Immature natural killer cell (primary cell): ENCODE measurements around the gene C3orf20. TPM values are rescaled to one million over a fixed set of nuclear protein-coding genes. Genes with fewer than 3 reads are reported as not detected.

Experiments used
- DNase-seq, 3 donors: peaks; one replicate each; pipeline ENCODE4 v3.0.0; 2022; ENCODE audit warnings: mixed read lengths in 1 of 3
- H3K27ac Mint-ChIP-seq, 6 donors: one replicate each; pipeline ENCODE4 v1.8.0; 2020; ENCODE audit warnings: mixed read lengths in 6 of 6, mild to moderate bottlenecking in 5 of 6, inconsistent platforms in 4 of 6, moderate library complexity in 3 of 6
- H3K27me3 Mint-ChIP-seq, 3 donors: one replicate each; pipeline ENCODE4 v1.8.0; 2020 to 2021; ENCODE audit warnings: low read depth in 3 of 3, mild to moderate bottlenecking in 3 of 3, mixed read lengths in 3 of 3, moderate library complexity in 3 of 3, inconsistent platforms in 1 of 3
- H3K36me3 Mint-ChIP-seq, 3 donors: one replicate each; pipeline ENCODE4 v1.8.0; 2020; ENCODE audit warnings: mixed read lengths in 3 of 3, inconsistent platforms in 2 of 3, mild to moderate bottlenecking in 2 of 3
- H3K4me1 Mint-ChIP-seq, 2 donors: one replicate each; pipeline ENCODE4 v1.8.0; 2020; ENCODE audit warnings: inconsistent platforms in 2 of 2, mild to moderate bottlenecking in 2 of 2, mixed read lengths in 2 of 2, moderate library complexity in 1 of 2
- H3K4me3 Mint-ChIP-seq, 5 donors: one replicate each; pipeline ENCODE4 v1.8.0; 2020; ENCODE audit warnings: mild to moderate bottlenecking in 5 of 5, mixed read lengths in 5 of 5, inconsistent platforms in 3 of 5, moderate library complexity in 3 of 5
- H3K9me3 Mint-ChIP-seq, 6 donors: one replicate each; pipeline ENCODE4 v1.8.0; 2020; ENCODE audit warnings: mild to moderate bottlenecking in 6 of 6, mixed read lengths in 6 of 6, inconsistent platforms in 4 of 6, moderate library complexity in 3 of 6
- polyA plus RNA-seq, 3 donors: library from polyadenylated mRNA; unstranded; fragments of 300-500 nt; fragmentation: Illumina TruSeq; gene quantifications; one replicate each; pipeline ENCODE4 v1.2.3, GENCODE V29; 2021

The C3orf20 gene
- polyA plus RNA-seq, 3 donors from 2014 or later = not detected

DNA sequence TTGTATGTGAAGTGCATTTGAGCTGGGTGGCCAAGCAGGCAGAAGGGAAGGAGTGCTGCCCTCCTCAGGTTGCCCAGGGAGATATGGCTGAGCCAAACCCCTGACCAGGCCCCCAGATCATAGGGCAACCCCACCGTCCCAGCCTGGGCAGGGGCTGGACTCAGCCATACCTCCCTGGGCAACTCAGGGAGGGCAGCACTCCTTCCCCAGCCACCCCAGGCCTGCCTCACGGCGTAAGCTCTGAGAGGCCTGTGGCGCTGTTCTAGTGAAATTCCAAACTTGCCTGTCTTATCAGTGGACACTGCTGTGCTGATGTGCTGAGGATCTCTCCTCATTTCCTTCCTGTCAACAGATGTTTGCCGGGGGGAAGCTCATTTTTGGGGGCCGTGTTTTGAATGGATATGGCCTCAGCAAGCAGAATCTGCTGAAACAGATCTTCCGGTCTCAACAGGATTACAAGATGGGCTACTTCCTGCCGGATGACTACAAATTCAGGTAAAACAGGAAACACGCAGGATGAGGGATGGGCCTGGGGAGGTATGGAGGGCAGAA, 86.3 kb downstream of the C3orf20 start:
- no peak for DNase-seq
- H3K4me3 Mint-ChIP-seq = peak overlapping the region in 1 of 5 donors; percentile 28
- peaks cover 0 to 3% (median 3%) of the 10 kb centered on the region in 3 donors for H3K27me3 Mint-ChIP-seq
- no peaks in the 10 kb centered on the region for H3K36me3 Mint-ChIP-seq
- no peaks in the 10 kb centered on the region for H3K9me3 Mint-ChIP-seq
- H3K4me1 Mint-ChIP-seq = no peaks in the 10 kb centered on the region
- peak overlapping the region in 1 of 6 donors; percentile 55 for H3K27ac Mint-ChIP-seq

DNA sequence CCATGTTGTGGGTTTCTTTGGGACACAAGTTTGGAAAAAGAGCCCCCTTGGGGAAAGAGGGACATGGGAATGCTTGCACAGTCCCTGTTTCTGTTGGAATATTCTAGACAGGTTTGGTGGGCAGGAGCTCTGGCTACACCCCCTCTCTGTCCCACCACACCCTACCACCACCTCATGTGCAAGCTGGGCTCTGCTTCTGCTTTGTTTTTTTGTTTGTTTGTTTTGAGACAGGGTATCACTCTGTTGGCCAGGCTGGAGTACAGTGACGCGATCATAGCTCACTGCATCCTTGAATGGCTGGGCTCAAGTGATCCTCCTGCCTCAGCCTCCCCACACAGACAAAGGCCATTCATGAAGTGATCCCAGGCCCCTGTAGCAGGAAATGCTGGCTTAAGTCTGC, 86.9 kb downstream of the C3orf20 start:
- Mint-ChIP-seq H3K27me3 (peaks cover 0 to 3% (median 3%) of the 10 kb centered on the region in 3 donors), H3K4me1 (no peaks in the 10 kb centered on the region), H3K4me3 (no peak overlapping the region), H3K9me3 (no peaks in the 10 kb centered on the region), H3K36me3 (no peaks in the 10 kb centered on the region), H3K27ac (no peak overlapping the region)
- no peak for DNase-seq

- Mint-ChIP-seq H3K4me1 (no peaks in the 10 kb centered on the region), H3K27ac (no peak overlapping the region), H3K27me3 (peaks cover 0 to 3% (median 3%) of the 10 kb centered on the region in 3 donors), H3K9me3 (no peaks in the 10 kb centered on the region), H3K4me3 (no peak overlapping the region), H3K36me3 (no peaks in the 10 kb centered on the region)
- DNase-seq = no peak
Measured at GRCh38 chr3:14762701-14763100, 87.8 kb downstream of the C3orf20 start.

- no peak for DNase-seq
- H3K27me3 Mint-ChIP-seq = peaks cover 0 to 1% (median 0%) of the 10 kb centered on the region in 3 donors
- H3K27ac Mint-ChIP-seq = no peak overlapping the region
Measured at GRCh38 chr3:14764331-14765059, 89.6 kb downstream of the C3orf20 start.

DNA sequence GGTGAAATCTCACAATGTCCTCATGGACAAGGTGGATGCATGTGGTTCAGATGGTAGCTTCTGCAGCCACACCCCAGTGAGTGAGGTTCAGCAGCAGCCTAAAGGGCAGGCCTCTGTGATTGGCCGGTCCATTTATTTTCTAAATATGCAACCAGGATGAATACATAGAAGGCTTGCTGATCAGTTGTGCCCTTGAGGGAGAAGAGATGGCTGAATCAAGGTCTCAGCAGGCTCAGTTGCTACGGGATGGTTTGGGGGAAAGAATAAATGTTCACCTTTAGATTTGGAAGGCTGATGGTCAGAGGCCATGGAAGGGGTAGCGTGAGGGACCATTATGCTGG, 90.1 kb downstream of the C3orf20 start:
- Mint-ChIP-seq H3K27ac (no peak overlapping the region), H3K9me3 (no peaks in the 10 kb centered on the region), H3K4me3 (no peak overlapping the region), H3K4me1 (no peaks in the 10 kb centered on the region), H3K27me3 (no peaks in the 10 kb centered on the region), H3K36me3 (no peaks in the 10 kb centered on the region)
- DNase-seq = no peak

More at GRCh38 chr3:14764331-14765059, 89.6 kb downstream of the C3orf20 start:
- no peak overlapping the region for H3K4me3 Mint-ChIP-seq
- no peaks in the 10 kb centered on the region for H3K36me3 Mint-ChIP-seq
- H3K4me1 Mint-ChIP-seq = no peaks in the 10 kb centered on the region
- H3K9me3 Mint-ChIP-seq = no peaks in the 10 kb centered on the region

DNA sequence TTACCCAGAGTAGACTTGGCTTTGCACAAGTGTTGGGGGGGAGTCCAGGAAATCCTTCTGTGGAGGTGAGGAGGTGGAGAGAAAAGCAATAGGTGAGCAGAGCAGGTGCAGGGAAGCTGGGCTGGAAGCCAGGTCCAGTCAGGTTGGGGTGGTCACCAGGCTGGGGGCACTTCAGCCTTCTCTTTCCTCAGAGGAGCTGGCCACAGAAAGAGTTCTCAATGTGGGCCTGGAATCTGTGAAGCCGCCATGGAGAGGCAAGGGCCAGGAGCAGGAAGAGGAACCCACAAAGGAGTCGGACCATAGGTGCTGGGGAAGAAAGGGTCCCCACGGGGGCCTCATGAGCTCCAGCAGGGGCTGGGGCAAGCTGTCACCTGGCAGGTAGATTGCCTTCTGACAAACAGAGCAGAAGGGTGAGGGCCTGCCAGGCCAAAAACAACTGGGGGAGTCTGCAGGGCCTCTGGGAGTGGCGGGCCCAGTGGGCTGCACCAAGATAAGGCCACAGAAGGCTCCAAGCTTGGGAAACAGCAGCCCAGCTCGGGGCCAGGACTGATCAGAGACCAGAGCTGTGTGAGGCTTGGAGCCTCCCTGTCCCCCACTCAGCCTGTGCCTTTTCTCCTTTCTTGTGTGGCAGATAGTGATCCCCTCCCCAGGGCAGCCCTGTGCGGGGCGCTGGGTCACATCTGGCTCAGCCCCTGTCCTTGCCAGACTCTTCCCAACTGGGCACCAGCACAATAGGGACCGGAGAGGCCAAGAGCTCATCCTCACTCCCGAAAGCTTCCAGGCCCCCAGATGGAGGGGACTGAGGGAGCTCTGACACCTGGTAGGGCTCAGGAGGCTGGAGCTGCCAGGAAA, 90.9 kb downstream of the C3orf20 start:
- DNase-seq = no peak
- Mint-ChIP-seq H3K27ac (no peak overlapping the region), H3K36me3 (no peaks in the 10 kb centered on the region), H3K9me3 (no peaks in the 10 kb centered on the region), H3K4me1 (no peaks in the 10 kb centered on the region), H3K4me3 (no peak overlapping the region), H3K27me3 (no peaks in the 10 kb centered on the region)

DNA sequence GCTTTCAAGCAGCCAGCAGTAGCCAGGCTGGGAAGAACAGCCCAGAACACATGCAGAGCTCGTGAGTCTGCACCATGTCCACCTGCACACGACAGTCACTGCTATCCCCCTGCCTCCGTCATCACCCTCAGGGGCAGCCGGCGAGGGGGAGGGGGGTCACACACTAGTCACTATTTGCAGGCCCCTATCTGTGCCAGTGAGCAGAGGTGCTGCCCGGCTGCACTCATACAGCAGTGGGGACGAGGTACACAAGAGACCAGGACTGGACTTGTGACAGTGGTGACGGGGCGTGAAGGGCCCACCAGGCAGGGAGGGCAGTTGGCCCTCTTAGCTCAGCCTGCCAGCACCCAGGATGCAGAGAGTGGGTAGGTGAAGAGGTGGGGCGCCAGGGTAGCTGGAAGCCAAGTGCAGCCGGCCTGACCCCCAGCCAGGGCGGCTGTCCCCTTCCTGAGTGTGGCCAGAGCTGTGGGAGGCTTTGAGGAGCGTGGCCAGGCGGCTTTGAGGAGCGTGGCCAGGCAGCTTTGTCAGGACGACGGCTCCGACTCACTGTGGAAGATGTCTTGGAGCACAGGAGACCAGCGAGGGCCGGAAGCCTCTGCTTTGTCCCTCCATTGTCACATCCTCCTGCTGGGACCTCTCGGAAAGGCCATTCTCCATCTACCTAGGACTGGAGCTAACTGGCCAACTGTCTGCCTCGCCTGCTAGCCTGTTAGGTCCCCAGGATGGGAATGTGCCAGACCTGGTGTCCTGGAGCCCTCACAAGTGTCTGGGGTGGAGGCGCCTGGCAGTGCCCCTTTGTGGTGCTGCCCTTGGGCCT, 91.7 kb downstream of the C3orf20 start:
- no peaks in the 10 kb centered on the region for H3K36me3 Mint-ChIP-seq
- no peaks in the 10 kb centered on the region for H3K27me3 Mint-ChIP-seq
- no peak for DNase-seq
- no peaks in the 10 kb centered on the region for H3K9me3 Mint-ChIP-seq
- no peak overlapping the region for H3K4me3 Mint-ChIP-seq
- H3K27ac Mint-ChIP-seq = no peak overlapping the region
- no peaks in the 10 kb centered on the region for H3K4me1 Mint-ChIP-seq

DNA sequence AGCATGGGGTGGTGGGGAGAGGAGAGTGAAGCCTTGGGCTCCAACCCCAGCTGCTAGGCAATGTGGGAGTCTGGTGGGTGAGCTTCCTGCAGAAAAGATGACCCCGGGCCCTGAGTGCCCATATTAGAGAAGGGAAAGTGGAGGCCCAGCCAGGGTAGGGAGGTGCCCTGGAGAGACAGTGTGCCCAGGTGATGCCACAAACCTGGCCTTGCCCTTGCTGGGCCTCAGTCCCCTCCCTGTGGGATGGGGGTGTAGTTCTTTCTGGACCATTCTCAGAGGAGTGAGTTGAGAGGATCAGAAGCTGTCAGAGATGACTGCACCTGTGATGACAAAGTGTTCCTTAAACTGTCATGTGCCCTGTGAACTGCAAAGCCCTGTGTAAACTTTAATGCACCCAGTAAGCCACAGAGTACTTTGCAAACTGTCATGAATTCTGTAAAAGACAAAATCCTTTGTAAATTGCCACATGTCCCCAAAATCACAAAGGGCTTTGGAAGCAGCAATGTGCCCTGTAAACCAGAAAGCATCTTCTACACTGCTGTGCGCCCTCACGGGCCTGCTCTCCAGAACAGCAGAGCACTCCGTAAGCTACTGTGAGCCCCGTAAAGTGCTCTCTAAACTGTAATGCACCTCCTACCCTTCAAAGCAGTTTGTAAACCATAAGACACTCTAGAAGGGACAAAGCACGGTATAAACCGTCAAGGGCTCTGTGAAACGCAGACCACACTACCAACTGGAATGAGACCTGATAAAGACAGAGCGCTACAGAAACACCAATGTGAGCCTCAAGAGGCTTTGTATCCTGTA, 92.5 kb downstream of the C3orf20 start:
- no peaks in the 10 kb centered on the region for H3K9me3 Mint-ChIP-seq
- no peaks in the 10 kb centered on the region for H3K27me3 Mint-ChIP-seq
- no peaks in the 10 kb centered on the region for H3K36me3 Mint-ChIP-seq
- H3K27ac Mint-ChIP-seq = no peak overlapping the region
- no peak overlapping the region for H3K4me3 Mint-ChIP-seq
- no peaks in the 10 kb centered on the region for H3K4me1 Mint-ChIP-seq
- DNase-seq = no peak

DNA sequence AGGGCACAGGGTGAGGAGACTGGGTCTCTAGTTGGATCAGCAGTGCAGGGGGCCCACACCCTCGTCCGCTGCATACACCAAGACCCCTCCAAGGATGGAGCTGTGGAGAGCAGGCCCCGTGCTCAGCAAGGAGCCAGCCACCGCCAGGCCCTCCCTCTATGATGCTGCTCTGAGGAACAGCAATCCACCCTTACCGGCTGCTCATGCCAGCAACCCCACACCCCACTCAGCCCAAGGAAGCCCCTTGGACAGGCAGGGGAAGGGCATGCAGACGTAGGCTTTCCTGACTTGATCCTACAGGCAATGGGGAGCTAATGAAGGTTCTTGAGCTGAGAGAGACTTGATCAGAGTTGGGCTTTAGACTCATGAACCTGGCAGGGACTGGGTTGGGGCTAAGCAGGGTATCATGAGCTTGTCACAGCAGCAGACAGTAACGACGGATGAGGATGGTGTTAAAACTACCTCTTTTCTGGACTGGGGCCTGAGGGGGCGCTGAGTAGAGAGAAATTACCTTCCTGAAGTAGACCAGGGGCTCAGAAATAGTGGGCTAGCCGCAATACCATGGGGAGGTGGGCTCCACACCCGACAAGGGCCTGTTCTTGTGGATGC, 93.3 kb downstream of the C3orf20 start:
- H3K9me3 Mint-ChIP-seq = no peaks in the 10 kb centered on the region
- no peaks in the 10 kb centered on the region for H3K36me3 Mint-ChIP-seq
- H3K27me3 Mint-ChIP-seq = peaks cover 0 to 2% (median 0%) of the 10 kb centered on the region in 3 donors
- no peak overlapping the region for H3K4me3 Mint-ChIP-seq
- no peak for DNase-seq
- H3K27ac Mint-ChIP-seq = no peak overlapping the region
- no peaks in the 10 kb centered on the region for H3K4me1 Mint-ChIP-seq

DNA sequence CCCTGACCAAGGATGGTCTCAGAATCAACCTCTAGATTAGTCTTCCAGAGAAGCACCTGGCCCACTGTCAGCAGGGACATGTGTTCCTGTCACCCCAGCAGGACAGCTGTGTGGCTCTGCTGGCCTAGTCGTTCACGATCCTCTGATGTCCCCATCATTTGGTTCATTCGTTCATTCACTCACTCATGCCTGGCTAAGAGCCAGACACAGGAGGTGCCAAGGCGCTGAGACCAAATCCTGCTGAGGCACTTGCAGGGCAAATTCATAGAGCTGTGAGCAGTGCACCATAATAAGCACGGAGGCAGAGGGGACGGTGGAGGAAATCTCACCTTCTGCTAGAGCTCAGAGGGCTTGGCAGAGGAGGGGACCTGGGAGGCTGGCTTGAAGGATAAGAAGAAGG, 93.9 kb downstream of the C3orf20 start:
- H3K9me3 Mint-ChIP-seq = no peaks in the 10 kb centered on the region
- DNase-seq = no peak
- H3K27ac Mint-ChIP-seq = no peak overlapping the region
- H3K4me1 Mint-ChIP-seq = no peaks in the 10 kb centered on the region
- no peaks in the 10 kb centered on the region for H3K36me3 Mint-ChIP-seq
- no peak overlapping the region for H3K4me3 Mint-ChIP-seq
- H3K27me3 Mint-ChIP-seq = peaks cover 0 to 2% (median 0%) of the 10 kb centered on the region in 3 donors

DNA sequence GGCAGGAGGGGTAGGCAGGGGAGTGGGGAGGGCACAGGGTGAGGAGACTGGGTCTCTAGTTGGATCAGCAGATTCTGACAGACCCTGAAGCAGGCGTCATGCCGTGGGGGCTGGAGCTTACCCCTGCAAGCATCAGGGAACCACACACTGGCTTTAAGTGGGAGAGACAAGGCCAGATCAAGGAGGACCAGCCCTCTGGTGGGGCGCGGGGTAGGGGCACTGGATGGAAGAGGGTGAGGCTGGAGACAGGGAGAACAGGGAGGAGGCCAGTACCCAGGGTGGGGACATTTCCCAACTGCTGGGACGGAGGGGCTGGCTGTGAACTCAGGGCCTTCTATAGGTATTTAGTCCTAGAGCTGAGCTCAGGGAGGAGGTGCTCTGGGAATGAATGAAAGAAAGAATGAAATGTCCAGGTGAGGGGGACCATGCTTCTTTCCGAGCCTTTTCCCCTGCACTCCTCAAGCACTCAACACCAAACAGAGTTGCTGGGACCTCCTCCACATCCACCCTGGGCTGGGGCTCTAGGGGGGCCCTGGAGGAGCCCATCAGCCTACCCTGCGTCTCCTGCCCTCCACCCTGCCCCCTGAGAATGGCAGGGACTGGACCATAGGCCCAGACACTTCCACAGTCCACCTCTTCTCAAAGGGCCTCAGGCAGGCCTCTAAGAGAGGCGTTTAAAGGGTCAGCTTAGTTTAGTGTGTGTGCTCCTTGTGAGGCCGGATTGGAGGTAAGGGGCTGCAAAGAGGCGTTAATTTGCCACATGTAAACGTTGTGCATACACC, 94.8 kb downstream of the C3orf20 start:
- DNase-seq = no peak
- H3K4me1 Mint-ChIP-seq = no peaks in the 10 kb centered on the region
- no peaks in the 10 kb centered on the region for H3K36me3 Mint-ChIP-seq
- no peak overlapping the region for H3K4me3 Mint-ChIP-seq
- peaks cover 0 to 2% (median 0%) of the 10 kb centered on the region in 3 donors for H3K27me3 Mint-ChIP-seq
- H3K27ac Mint-ChIP-seq = no peak overlapping the region
- H3K9me3 Mint-ChIP-seq = no peaks in the 10 kb centered on the region

DNA sequence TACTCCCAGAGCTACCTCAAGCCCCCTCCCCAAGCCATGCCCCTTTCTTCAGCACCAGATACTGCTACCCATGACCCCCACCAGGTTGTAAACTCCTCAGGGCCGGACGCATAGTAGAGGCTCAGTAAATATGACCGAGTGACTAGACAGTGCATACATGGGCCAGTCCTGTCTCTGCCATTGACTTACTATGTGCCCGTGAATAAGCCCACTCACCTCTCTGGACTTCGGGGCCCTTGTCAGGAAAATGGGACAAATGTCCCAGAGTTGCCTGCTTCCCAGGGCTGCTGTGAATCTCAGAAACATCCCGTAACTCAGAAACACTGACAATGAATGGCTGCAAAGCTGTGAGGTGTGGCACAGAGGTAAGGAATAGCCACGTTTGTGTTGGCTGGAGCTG, 95.7 kb downstream of the C3orf20 start:
- no peak for DNase-seq
- Mint-ChIP-seq H3K9me3 (no peaks in the 10 kb centered on the region), H3K36me3 (no peaks in the 10 kb centered on the region), H3K4me1 (no peaks in the 10 kb centered on the region), H3K27ac (no peak overlapping the region), H3K4me3 (no peak overlapping the region), H3K27me3 (peaks cover 0 to 2% (median 0%) of the 10 kb centered on the region in 3 donors)
